GM18861 (cell line): Measurements from ENCODE around the gene CHORDC1.
"Not testable (repeated sequence)": the region's sequence is repeated elsewhere in the genome, so short reads cannot be mapped to it uniquely, and the experiment has no call there.

ENCODE experiments used
- ATAC-seq: cut with Tn5 transposase; IDR thresholded peaks from one replicate; pipeline ENCODE4 v1.9.1; 2021; ENCODE audit not compliant: unreplicated experiment

CHORDC1 gene

DNA sequence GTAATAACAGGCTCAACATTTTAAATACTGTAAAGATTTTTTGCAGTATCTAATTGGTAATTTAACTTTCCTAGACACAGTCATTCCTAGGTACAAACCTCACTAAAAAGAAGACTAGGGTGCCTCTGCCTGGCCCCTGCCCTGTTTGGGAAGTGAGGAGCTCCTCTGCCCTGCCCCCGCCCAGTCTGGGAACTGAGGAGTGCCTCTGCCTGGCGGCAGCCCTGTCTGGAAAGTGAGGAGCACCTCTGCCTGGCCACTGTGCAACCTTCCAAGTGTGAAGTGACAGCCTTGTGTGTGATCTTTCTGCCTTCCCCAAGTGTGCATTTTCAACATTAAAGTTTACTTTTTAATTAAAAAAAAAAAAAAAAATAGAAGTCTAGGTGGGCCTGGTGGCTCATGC, 4.2 kb downstream of the CHORDC1 start:
- ATAC-seq: no peak

DNA sequence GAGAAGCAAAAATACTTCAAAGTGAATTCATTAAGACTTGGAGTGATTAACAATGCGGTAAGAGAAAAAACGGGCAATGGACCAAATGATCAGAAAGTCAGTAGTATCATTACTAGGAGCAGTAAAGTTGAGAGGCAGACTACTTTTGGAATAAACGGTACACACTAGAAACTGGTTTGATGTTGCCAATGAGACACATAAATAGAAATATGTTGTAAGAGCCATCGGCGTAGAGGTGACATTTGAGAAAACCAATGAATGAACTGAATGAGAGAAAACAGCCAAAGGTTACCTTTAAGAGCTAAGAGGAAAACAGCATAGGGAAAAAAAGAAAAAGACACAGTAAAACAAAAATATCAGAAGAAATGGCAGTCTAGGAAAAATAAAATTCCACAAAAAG, 6.2 kb downstream of the CHORDC1 start:
- ATAC-seq: no peak

DNA sequence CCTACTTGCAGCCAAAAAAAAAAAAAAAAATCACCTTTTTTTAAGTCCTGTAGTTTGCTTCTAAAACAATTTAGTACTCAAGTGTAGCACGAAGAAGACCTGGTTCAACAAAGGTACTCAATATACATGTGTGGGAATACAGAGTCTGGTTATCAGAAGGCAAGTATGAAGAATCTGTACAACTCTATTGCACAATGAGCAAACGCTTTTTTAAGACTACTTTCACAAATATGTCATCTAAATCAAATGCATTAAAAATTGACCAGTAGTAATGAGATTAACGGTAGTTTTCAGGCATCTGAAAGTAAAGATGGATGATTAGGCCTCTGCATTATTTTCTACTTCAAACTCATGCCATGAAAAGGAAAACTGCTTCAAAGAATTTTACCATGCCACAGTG, 9.5 kb downstream of the CHORDC1 start:
- no peak for ATAC-seq

DNA sequence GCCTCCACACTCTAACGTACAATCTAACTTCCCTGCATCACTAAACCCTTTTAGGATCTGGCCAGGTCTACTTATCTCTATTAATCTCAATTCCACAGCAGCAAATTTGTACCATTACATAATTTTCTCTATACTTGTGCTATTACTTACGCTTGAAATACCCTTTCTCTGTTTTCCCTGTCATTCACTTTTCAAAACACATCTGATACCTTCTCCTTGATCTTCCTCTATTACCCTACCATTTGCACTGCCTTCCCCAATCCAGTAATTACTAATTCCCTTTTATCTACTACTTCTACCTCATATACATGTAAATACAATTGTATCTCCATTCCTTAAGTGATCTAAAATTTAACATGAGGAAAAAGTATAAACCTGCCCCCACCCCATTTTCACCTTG, 14.0 kb downstream of the CHORDC1 start:
- no peak for ATAC-seq

DNA sequence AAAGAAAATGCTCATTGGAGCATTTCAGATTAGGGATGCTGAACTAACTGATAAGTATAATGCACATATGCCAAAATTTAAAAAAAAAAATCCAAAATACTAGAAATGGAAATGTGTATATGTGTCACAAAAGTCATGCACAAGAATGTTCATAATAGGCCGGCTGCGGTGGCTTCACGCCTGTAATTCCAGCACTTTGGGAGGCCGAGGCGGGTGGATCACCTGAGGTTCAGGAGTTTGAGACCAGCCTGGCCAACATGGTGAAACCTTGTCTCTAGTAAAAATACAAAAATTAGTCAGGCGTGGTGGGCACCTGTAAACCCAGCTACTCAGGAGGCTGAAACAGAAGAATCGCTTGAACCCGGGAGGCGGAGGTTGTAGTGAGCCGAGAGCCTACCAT, 14.9 kb downstream of the CHORDC1 start:
- not testable (repeated sequence) for ATAC-seq

DNA sequence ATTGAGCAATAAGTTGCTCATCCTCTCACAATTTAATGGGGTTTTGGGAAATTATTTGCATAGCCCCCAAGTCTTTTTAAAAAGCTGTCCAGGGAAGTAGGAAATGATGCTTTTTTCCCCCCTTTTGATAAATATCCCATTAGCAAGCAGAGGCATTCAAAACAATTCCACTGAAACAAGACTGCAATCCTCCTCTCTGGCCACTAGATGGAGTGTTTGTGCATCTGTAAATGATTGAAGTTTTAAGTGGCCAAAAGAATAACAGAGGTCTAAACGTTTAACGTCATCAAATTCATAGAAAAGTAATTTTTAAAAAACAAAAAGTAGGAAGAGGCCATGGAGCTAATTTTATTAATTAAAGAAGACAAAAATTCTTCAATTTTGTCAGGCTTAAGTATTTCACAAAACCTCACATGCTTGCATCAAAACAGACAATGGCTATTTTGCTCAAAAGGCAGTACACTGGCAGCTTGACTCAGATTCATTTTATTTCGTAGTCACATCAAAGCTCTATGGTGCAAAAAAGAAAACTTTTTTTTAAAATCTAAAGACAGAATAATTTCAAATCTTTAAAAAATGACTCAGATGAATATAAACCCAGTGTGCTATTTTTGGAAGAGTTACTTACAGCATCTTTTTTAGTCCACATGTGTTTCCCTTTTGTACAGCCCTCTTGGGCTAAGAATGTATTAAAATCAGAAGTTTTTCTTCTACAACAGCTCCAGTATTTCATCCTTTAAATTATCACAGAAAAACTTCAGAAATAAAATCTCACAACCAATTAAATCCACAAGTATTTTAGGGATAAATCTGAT, 17.8 kb downstream of the CHORDC1 start:
- ATAC-seq: no peak

DNA sequence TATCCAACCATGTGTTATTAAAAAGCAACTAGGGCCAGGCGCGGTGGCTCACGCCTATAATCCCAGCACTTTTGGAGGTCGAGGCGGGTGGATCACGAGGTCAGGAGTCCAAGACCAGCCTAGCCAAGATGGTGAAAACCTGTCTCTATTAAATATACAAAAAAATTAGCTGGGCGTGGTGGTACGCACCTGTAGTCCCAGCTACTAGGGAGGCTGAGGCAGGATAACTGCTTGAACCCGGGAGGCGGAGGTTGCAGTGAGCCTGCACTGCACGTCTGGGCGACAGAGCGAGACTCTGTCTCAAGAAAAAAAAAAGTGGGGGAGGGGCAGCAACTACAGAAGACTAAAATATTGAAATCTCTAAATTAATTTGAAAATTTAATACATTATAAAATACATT, 18.4 kb downstream of the CHORDC1 start:
- ATAC-seq: no peak

DNA sequence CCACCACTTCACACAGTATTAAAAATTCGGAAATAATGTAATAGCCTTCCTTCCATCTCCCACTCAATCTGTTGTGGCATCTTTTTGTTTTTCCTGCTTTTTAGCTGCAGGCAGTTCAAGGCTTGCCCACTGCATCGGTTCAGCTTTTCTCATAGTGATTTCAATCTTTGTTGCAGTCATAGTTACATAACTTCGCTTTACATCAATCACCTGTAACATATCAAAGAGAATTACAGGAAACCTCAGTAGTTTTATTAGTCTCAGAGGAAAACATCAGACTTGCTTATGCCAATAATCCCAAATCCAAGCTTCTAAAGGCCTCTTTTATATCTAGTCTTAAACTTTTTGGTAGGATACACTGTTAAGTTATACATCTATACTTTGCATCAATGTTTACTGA, 20.5 kb downstream of the CHORDC1 start:
- no peak for ATAC-seq

DNA sequence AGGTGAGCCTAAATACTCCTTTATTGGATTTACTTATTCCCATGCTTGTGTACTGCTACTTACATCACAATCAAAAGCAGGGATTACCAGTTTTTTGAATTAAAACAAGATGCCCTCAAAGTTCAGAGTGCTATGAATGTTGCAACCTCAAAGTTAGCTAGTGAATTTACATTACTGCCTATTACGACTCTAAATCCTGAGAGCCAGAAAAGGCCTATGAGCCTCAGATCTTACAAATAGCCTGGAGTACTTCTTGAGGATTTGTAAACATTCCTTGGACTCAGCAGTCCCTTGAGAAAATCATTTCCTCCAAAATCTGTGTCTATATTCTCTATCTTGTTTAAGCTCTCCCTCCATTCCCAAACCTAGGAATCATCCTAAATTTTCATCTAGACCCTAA, 25.5 kb downstream of the CHORDC1 start:
- ATAC-seq: no peak

DNA sequence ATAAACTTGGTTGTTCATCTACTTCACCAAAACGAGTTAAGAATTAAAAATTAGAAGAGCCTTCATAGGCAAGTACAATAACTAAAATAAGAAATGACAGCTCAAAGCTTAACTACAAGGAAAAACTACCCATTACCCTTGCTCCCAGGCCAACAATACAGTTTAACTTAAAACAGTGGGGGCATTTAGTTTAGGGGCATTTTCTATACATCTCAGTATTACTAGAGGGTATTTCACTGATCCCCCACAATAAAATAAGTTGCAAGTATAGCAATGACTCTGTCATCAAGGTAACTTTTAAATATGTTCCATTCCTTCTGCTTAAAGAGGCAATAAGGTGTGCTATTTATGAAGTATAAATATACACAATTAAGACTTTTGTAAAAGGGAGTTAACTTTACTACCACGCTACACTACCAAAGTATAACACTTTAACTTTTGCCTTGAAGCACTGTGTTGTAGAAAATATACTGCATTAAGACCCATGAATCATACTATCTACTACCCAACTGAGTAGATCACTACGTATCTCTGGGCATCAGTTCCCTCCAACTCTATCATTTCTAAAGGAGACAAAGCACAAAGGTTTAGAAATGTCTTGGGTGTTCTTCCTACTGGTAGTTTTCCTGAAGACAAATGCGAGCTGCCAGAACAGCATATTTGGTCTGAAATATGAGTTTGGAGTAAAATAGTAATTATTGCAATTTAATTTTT, 29.8 kb downstream of the CHORDC1 start:
- no peak for ATAC-seq

DNA sequence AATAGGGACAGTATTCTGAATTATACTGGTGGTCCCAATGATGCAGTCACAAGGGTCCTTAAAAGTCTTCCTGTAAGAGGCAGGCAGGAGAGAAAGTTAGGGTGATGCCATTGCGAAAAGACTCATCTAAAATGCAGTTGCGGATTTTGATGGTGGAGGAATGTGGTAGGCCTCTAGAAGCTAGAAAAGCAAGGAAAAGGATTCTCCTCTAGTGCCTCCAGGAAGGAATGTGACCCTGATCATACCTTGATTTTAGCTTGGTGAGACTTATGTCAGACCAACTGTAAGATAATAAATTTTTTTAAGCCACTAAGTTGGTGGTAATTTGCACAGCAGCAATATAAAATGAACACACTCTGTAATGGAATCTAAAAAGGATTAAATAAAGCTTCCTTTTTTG, 33.8 kb downstream of the CHORDC1 start:
- ATAC-seq: no peak

DNA sequence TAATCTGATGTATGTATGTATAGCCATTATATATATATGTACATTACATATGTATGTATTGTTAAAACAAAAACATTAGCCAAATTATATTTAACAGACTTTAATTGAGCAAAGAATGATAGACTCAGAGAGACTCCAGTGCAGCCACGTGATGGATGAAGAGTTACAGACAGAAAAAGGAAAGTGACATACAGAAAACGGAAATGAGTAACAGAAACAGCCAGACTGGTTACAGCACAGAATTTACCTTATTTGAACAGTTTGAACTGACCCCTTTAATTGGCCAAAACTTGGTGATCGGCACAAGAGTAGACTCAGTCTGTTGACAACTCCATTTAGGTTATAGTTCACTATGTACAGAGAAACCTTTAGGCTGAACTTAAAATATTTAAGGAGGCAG, 35.0 kb downstream of the CHORDC1 start:
- no peak for ATAC-seq

DNA sequence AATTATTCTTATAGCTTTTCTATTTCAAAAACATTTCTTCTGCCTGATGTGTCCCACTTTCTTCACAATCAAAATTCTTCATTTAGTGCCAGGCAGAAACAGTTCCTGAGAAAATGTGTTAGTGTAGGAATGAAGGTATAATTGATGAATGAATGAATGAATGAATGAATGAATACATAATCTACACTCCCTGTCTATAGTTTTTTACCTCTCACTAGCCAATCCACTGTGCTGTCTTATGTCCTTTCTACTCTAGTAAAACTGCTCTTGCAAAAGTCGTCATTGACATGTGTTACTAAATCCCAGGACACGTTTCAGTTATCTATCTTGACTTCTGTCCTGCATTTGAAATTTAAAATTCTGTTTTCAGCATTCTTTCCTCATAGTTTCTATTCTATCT, 42.9 kb downstream of the CHORDC1 start:
- no peak for ATAC-seq

DNA sequence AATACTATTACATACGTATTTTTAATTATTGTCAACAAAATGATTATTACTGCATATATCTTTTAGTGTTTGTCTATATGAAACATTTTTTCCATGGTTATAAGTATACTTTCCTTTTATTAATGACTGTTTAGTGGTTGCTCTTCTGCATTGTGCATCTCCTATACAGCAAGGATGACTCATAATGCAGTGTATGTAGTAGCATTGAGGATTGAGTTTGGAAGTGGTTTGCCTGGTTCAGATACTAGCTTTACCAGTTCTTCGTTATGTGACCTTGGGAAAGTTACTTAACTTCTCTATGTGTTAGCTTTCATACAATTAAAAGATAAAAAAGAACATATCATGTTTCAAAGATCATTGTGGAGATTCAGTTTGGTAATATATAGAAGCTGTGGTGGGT, 44.1 kb downstream of the CHORDC1 start:
- ATAC-seq: no peak

DNA sequence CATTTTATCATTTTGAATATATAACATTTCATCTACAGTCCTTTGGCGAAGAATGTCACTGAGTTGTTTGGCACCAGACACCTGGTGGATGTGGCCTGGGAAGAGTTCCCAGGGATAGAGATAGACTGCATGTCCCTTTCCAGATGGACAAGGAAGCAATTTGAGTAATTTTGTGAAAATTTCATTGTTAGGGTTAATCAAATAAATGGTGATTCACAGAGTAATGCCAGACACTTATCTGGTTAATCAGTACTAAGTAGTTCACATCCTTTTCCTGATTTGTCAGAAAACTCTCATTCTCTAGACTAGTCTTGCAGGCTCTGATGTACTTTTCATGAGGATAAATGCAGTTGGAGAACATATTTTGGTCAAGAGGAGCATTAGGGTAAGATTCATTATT, 46.8 kb downstream of the CHORDC1 start:
- no peak for ATAC-seq

DNA sequence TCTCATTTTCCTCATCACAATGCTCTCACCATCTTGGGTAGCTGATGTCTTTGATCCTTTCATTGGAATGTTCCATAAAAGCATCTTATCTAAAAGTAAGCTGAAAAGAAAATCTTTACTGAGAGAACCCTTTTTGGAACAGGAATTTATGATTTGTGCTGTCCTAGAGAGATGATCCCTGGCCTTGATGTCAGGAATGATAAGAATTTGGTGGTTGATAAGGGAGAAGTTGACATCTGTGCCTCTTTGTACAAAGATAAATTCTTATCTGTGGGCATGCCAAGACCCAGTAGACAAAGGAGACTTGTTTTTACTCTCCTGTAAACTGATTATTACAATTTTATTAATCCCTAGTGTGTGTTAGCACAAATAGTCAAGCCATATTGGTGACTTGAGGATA, 51.5 kb downstream of the CHORDC1 start:
- ATAC-seq: no peak

DNA sequence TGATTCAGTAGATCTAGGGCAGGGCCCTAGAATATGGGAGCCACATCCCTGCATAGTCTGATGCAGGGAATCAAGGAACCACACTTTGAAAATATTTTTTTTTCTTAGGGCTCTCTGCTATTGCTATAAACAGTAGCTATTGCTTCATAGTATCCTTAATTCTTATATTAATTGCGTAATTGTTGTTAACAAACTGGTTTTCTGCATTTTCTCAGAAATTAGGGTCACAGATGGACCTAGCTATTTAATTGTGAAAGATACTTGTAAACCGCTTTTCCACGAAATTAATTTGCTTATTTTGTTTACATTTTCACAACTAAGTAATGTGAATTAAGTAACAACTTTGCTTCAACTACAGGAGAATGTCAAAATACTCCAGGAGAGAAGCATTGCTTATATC, 54.3 kb downstream of the CHORDC1 start:
- no peak for ATAC-seq

DNA sequence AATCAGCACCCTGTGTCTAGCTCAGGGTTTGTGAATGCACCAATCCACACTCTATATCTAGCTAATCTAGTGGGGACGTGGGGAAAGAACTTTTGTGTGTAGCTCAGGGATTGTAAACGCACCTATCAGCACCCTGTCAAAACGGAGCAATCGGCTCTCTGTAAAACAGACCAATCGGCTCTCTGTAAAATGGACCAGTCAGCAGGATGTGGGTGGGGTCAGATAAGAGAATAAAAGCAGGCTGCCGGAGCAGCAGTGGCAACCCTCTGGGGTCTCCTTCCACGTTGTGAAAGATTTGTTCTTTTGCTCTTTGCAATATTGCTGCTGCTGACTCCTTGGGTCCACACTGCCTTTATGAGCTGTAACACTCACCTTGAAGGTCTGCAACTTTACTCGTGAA, 55.1 kb downstream of the CHORDC1 start:
- ATAC-seq: not testable (repeated sequence)

DNA sequence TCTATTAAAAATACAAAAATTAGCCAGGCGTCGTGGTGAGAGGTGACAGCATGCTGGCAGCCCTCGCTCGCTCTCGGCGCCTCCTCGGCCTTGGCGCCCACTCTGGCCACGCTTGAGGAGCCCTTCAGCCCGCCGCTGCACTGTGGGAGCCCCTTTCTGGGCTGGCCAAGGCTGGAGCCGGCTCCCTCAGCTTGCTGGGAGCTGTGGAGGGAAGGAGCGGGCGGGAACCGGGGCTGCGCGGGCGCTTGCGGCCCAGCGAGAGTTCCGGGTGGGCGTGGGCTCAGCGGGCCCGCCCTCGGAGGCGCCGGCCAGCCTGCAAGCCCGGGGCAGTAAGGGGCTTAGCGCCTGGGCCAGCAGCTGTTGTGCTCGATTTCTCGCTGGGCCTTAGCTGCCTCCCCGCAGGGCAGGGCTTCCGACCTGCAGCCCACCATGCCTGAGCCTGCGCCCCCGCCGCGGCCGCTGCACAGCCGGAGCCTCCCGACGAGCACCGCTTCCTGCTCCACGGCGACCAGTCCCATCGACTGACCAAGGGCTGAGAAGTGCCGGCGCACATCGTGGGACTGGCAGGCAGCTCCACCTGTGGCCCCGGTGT, 55.8 kb downstream of the CHORDC1 start:
- not testable (repeated sequence) for ATAC-seq
